Motor neuron (in vitro differentiated cells): Measurements from ENCODE around the gene SPOCK1. TPM values are rescaled to one million over a fixed set of nuclear protein-coding genes. Genes with fewer than 3 reads are reported as not detected.
A peak's percentile ranks its signal among the peaks of the same experiment; 100 is the strongest.

Source experiments
- ATAC-seq, 8 experiments: fragments of 200-7000 bp; cut with Tn5 transposase; replicated peaks in 6 of 8; 2 replicates each; pipeline ENCODE4 v1.8.0; 2021; ENCODE audit warnings: mild to moderate bottlenecking in 8 of 8, moderate library complexity in 8 of 8
- H3K27ac ChIP-seq, 2 donors: fragments of 250-450 bp; sonication (Bioruptor Pico); 2 replicates each; pipeline ENCODE4 v1.9.0; 2021; ENCODE audit warnings: antibody characterized with exemption in 2 of 2, mild to moderate bottlenecking in 2 of 2, moderate library complexity in 1 of 2
- H3K4me1 ChIP-seq, 2 donors: fragments of 250-450 bp; sonication (Bioruptor Pico); replicated peaks in 1 of 2; 2 replicates each; pipeline ENCODE4 v1.6.1; 2021; ENCODE audit warnings: antibody characterized with exemption in 2 of 2, mild to moderate bottlenecking in 2 of 2, moderate library complexity in 1 of 2
- H3K4me3 ChIP-seq, 5 donors: fragments of 250-450 bp; sonication (Bioruptor Pico); 2 replicates each; pipeline ENCODE4 v1.9.0; 2021; ENCODE audit warnings: antibody characterized with exemption in 5 of 5, mild to moderate bottlenecking in 5 of 5, moderate library complexity in 4 of 5
- WGBS, 10 experiments: fragments of 450-650 bp; shearing (Covaris generic); methylation state at CpG; one replicate each; pipeline ENCODE4 v1.0.0; 2022; 5-methylcytosine and 5-hydroxymethylcytosine counted together
- in situ Hi-C, 9 experiments: fragments of 400-800 bp; cut with MboI; loops; one replicate each; pipeline ENCODE4 v1.15.0; 2021; ENCODE audit warnings: low sequenced_read_pairs in 9 of 9, low pct_unique_long_range_greater_than_20kb in 2 of 9; ENCODE audit not compliant: unreplicated experiment in 9 of 9
- total RNA-seq, 8 experiments: library from RNA; unstranded; fragments of 300-600 nt; gene quantifications; 2 replicates each; pipeline versions ENCODE4 v1.2.3 to v1.2.4, GENCODE V29; 2022

Gene SPOCK1
- total RNA-seq, 8 experiments from 2014 or later, result 9.4 to 154 (median 25.1) TPM

- peak in 1 of 8 experiments; percentile 28 for ATAC-seq
- no peak overlapping the region for H3K27ac ChIP-seq
- peaks cover 23 to 46% of the 10 kb centered on the region in 2 donors for H3K4me1 ChIP-seq
- H3K4me3 ChIP-seq, result no peak overlapping the region
- 81 to 100% (median 87%) methylated on average over 1 to 3 of the region's 4 CpGs; no CpG with 5 or more reads in 6 of the 10 experiments for WGBS, 10 experiments
- in situ Hi-C loops, result no loop called here
These were observed 291.9 kb downstream of the SPOCK1 start for GRCh38 chr5:137207023-137207760.

DNA sequence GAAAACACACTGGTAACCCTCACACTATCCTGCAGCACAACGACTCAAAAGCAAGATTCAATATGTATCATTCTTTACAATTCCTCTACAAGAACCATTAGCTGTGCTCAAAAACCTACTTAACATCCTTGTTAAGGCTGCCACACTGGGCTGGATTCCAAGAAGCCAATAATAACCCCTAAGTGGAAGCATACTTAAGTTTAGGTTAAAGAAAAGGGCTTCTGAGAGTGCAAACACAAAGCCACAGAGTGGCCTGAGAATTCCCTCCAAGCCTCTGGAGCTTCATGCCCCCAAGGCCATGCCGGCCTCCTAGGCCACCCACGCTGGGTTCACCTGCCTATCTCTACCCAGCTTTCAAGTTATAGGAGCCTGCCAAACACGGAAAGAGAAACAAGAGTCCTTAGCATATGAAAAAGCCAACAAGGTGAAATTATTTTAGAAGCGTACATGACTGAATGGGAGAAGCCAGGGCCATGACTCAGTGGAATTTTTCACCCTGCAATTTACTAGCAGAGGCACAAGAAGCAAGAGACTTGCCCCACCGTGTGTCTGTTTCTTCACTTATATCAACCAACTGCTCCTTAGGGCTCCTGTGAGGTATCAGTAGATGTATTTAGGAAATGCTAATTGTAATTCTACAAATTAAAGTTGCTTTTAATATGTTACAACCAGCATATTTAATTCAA lies 293.0 kb downstream of the SPOCK1 start:
- in situ Hi-C loops, result no loop called here
- Histone ChIP-seq H3K4me3 (no peak overlapping the region), H3K4me1 (peaks cover 23 to 46% of the 10 kb centered on the region in 2 donors), H3K27ac (no peak overlapping the region)
- 0 to 100% (median 84%) methylated on average over 1 to 6 of the region's 6 CpGs; no CpG with 5 or more reads in 1 of the 10 experiments for WGBS, 10 experiments
- peak in 3 of 8 experiments; percentile 4 to 29 (median 28) for ATAC-seq

- in situ Hi-C loops, result no loop called here
- no peak overlapping the region for H3K27ac ChIP-seq
- WGBS, 10 experiments, result 29 to 94% (median 61%) methylated on average over 1 to 5 of the region's 6 CpGs
- H3K4me1 ChIP-seq, result peaks cover 23 to 46% of the 10 kb centered on the region in 2 donors
- H3K4me3 ChIP-seq, result no peak overlapping the region
- ATAC-seq, result peak in 5 of 8 experiments; percentile 69 to 91 (median 81)
These were observed 293.7 kb downstream of the SPOCK1 start for GRCh38 chr5:137205231-137206027.

- Histone ChIP-seq H3K4me3 (no peak overlapping the region), H3K4me1 (peaks cover 23 to 31% of the 10 kb centered on the region in 2 donors), H3K27ac (no peak overlapping the region)
- 33 to 95% (median 75%) methylated on average over 1 to 4 of the region's 4 CpGs; no CpG with 5 or more reads in 3 of the 10 experiments for WGBS, 10 experiments
- in situ Hi-C loops, result no loop called here
- ATAC-seq, result no peak
These were observed 296.0 kb downstream of the SPOCK1 start for GRCh38 chr5:137203011-137203632.

- Histone ChIP-seq H3K4me3 (no peak overlapping the region), H3K4me1 (peaks cover 19 to 25% of the 10 kb centered on the region in 2 donors), H3K27ac (no peak overlapping the region)
- in situ Hi-C loops, result no loop called here
- ATAC-seq, result peak in 5 of 8 experiments; percentile 18 to 89 (median 71)
- WGBS, 10 experiments, result 20 to 91% (median 80%) methylated on average over 1 to 3 of the region's 3 CpGs; no CpG with 5 or more reads in 5 of the 10 experiments
These were observed 297.2 kb downstream of the SPOCK1 start for GRCh38 chr5:137201876-137202275.

- Histone ChIP-seq H3K27ac (no peak overlapping the region), H3K4me1 (peaks cover 17 to 21% of the 10 kb centered on the region in 2 donors), H3K4me3 (no peak overlapping the region)
- WGBS, 10 experiments, result 61 to 100% (median 78%) methylated on average over 2 to 5 of the region's 5 CpGs
- in situ Hi-C loops, result no loop called here
- no peak for ATAC-seq
These were observed 298.0 kb downstream of the SPOCK1 start for GRCh38 chr5:137200906-137201700.

- Histone ChIP-seq H3K27ac (no peak overlapping the region), H3K4me3 (no peak overlapping the region), H3K4me1 (peaks cover 9 to 11% of the 10 kb centered on the region in 2 donors)
- in situ Hi-C loops, result no loop called here
- WGBS, 10 experiments, result 38 to 100% (median 100%) methylated on average over 1 to 3 of the region's 3 CpGs; no CpG with 5 or more reads in 1 of the 10 experiments
- ATAC-seq, result peak in 3 of 8 experiments; percentile 16 to 68 (median 66)
These were observed 299.2 kb downstream of the SPOCK1 start for GRCh38 chr5:137199966-137200365.

DNA sequence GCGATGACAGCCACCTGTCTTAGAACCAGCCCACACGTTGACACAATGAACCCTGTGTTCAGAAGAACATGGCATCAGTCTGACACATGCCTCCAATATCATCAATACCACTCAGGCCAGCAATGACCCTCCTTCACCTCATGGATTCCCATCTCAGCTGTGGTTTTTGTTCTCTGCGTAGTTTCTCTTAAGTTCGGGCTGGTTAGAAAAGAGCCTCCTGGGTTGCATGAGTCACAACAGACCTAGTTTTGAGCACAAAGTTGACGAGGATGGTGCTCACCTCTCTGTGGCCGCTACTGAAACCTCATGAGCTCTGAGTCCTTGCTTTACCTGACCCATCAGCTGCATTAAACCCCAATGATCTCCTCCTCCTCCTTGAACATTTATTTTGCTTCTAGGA lies 299.9 kb downstream of the SPOCK1 start:
- 75 to 100% (median 89%) methylated on average over 1 to 6 of the region's 6 CpGs for WGBS, 10 experiments
- no peak overlapping the region for H3K27ac ChIP-seq
- in situ Hi-C loops, result no loop called here
- no peak for ATAC-seq
- no peak overlapping the region for H3K4me3 ChIP-seq
- peaks cover 3 to 8% of the 10 kb centered on the region in 2 donors for H3K4me1 ChIP-seq

GRCh38 chr5:137195483-137195882 lies 303.6 kb downstream of the SPOCK1 start:
- peaks cover 0 to 8% of the 10 kb centered on the region in 2 donors for H3K4me1 ChIP-seq
- no peak overlapping the region for H3K4me3 ChIP-seq
- in situ Hi-C loops, result no loop called here
- 20 to 83% (median 80%) methylated on average over 1 to 2 of the region's 2 CpGs; no CpG with 5 or more reads in 5 of the 10 experiments for WGBS, 10 experiments
- no peak overlapping the region for H3K27ac ChIP-seq
- peak in 1 of 8 experiments; percentile 52 for ATAC-seq

DNA sequence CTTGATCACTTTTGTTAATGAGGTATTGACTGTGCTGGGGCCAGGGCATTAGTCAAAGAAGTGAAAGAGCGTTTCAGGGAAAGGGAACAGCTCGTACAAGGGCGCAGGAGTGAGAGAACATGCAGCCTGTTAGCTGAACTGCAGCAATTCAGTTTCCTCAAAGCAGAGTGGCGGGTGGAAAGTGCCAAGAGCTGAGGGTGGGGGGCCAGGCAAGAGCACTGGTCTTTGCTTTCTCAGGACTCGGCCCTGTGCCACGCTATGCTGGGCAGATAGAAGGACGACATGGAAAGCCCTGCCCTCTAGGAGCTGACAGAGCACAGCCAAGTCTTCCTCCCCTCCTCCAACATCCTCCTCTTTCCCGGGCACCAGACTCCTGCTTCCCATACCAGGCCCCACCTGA lies 304.8 kb downstream of the SPOCK1 start:
- WGBS, 10 experiments, result 80 to 100% (median 93%) methylated on average over 1 to 6 of the region's 8 CpGs; no CpG with 5 or more reads in 4 of the 10 experiments
- Histone ChIP-seq H3K27ac (no peak overlapping the region), H3K4me3 (no peak overlapping the region), H3K4me1 (peaks cover 0 to 8% of the 10 kb centered on the region in 2 donors)
- in situ Hi-C loops, result no loop called here
- no peak for ATAC-seq

DNA sequence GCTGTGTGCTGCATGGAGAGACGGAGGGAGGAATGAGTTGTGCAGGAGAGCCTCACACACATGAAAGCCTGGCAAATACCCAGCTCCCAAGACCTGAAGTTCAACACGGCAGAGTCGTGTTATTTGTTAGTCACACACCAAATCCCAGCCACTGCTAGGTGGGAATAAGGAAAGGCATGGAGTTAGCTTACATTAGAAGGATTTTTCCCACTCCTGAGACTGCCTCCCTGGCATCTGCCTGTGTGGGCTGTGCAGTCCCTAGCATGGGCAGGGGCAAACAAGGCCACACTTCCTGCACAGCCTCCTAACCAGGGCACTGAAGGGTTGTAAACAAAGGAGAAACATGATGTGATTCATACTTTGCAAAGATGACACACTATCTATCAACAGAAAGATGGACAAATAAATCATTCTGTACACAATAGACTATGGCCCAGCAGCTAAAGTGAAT lies 306.8 kb downstream of the SPOCK1 start:
- 60 to 96% (median 86%) methylated on average over 1 to 3 of the region's 3 CpGs; no CpG with 5 or more reads in 3 of the 10 experiments for WGBS, 10 experiments
- Histone ChIP-seq H3K4me3 (no peak overlapping the region), H3K4me1 (peaks cover 0 to 8% of the 10 kb centered on the region in 2 donors), H3K27ac (no peak overlapping the region)
- in situ Hi-C loops, result no loop called here
- peak in 3 of 8 experiments; percentile 46 to 55 (median 52) for ATAC-seq

GRCh38 chr5:137191179-137191578 lies 307.9 kb downstream of the SPOCK1 start:
- 0 to 100% (median 59%) methylated on average over 1 to 2 of the region's 2 CpGs for WGBS, 10 experiments
- no peak for ATAC-seq
- H3K4me1 ChIP-seq, result peaks cover 0 to 11% of the 10 kb centered on the region in 2 donors
- H3K27ac ChIP-seq, result no peak overlapping the region
- in situ Hi-C loops, result no loop called here
- H3K4me3 ChIP-seq, result no peak overlapping the region
